RCC 7860 (cell line): ENCODE results near the gene FLCN.

Experiments used
- DNase-seq: peaks from one replicate; pipeline ENCODE4 v3.0.0-alpha.2; 2015; ENCODE audit warnings: low spot score
- FAIRE-seq: peaks from 2 replicates; lab custom pipeline; 2012; peaks lifted over from hg19 to GRCh38; lab: Jason Lieb, UNC

Gene FLCN

GRCh38 chr17:17236295-17237025 lies 508 bp downstream of the FLCN start:
- DNase-seq = peak; percentile 29
- no peak for FAIRE-seq

- FAIRE-seq (no peak), DNase-seq (peak; percentile 70)
Measured at GRCh38 chr17:17235212-17236174, 1.5 kb downstream of the FLCN start.

- FAIRE-seq (no peak), DNase-seq (no peak)
Measured at GRCh38 chr17:17232303-17232621, 4.7 kb downstream of the FLCN start.

GRCh38 chr17:17231621-17232302 lies 5.2 kb downstream of the FLCN start:
- DNase-seq (no peak), FAIRE-seq (no peak)

- DNase-seq (no peak), FAIRE-seq (no peak)
Measured at GRCh38 chr17:17229416-17230384, 7.3 kb downstream of the FLCN start.

- no peak for DNase-seq
- FAIRE-seq = no peak
Measured at GRCh38 chr17:17228521-17229279, 8.3 kb downstream of the FLCN start.

GRCh38 chr17:17227608-17228520 lies 9.1 kb downstream of the FLCN start:
- DNase-seq (no peak), FAIRE-seq (no peak)

- FAIRE-seq (no peak), DNase-seq (no peak)
Measured at GRCh38 chr17:17226451-17227265, 10.3 kb downstream of the FLCN start.

- no peak for DNase-seq
- no peak for FAIRE-seq
Measured at GRCh38 chr17:17225901-17226300, 11.1 kb downstream of the FLCN start.

- no peak for FAIRE-seq
Measured at GRCh38 chr17:17224137-17224536, 12.8 kb downstream of the FLCN start.

GRCh38 chr17:17223736-17224135 lies 13.2 kb downstream of the FLCN start:
- DNase-seq (no peak), FAIRE-seq (no peak)

More at GRCh38 chr17:17224137-17224536, 12.8 kb downstream of the FLCN start:
- DNase-seq = no peak

- FAIRE-seq = no peak
- DNase-seq = no peak
Measured at GRCh38 chr17:17221329-17221728, 15.6 kb downstream of the FLCN start.

- DNase-seq = no peak
- FAIRE-seq = no peak
Measured at GRCh38 chr17:17220529-17220928, 16.4 kb downstream of the FLCN start.

GRCh38 chr17:17217995-17218394 lies 19.0 kb downstream of the FLCN start:
- FAIRE-seq (no peak), DNase-seq (no peak)

- FAIRE-seq = no peak
- no peak for DNase-seq
Measured at GRCh38 chr17:17216776-17217175, 20.2 kb downstream of the FLCN start.

GRCh38 chr17:17216236-17216635 lies 20.7 kb downstream of the FLCN start:
- no peak for DNase-seq
- no peak for FAIRE-seq

- DNase-seq = no peak
- no peak for FAIRE-seq
Measured at GRCh38 chr17:17215575-17215974, 21.4 kb downstream of the FLCN start.
